Measurements from ENCODE around the gene PRKCA. TPM values are rescaled to one million over a fixed set of nuclear protein-coding genes. Genes with fewer than 3 reads are reported as not detected.
A peak's percentile ranks its signal among the peaks of the same experiment; 100 is the strongest.

The PRKCA gene
- total RNA-seq, 1 donor from 2014 or later = 14.9 TPM

DNA sequence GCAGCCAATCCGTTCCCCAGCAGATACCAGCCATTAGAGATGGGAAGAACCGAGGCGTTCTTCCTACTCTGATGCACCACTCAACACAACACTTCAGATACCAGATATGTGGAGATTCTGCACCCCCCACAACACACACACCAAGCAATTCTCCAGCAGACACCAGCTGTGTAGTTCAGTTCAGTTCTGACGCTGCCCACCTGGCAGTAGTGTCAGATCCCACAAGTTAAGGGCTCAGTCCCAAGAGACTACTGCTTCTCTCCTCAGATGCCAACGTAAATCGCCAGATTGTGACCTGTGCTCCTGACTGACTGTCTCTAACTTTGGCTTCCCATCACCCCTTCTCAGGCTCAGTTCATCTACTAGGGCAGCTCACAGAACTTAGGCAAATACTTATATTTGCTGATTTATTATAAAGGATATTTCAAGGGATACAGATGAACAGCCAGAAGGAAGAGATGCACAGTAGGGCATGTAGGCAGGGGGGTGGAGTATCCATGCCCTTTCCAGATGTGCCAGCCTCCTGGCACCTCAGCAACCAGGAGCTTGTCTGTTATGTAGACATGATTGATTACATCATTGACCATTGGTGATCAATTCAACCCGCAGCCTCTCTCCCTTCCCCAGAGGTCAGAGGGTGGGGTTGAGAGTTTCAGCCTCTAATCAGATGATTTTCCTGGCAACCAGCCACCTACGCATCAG, 110.6 kb downstream of the PRKCA start:
- no peak for DNase-seq (ENCODE audit: low spot score)

GRCh38 chr17:66413559-66414520, 111.4 kb downstream of the PRKCA start:
- no peak for DNase-seq (ENCODE audit: low spot score)

GRCh38 chr17:66414561-66415175, 112.3 kb downstream of the PRKCA start:
- DNase-seq (ENCODE audit: low spot score) = no peak

- DNase-seq (ENCODE audit: low spot score) = no peak
Observed at GRCh38 chr17:66415366-66416206, 113.2 kb downstream of the PRKCA start.

GRCh38 chr17:66416207-66416940, 114.0 kb downstream of the PRKCA start:
- no peak for DNase-seq (ENCODE audit: low spot score)

GRCh38 chr17:66417300-66417719, 114.9 kb downstream of the PRKCA start:
- DNase-seq (ENCODE audit: low spot score) = no peak

DNA sequence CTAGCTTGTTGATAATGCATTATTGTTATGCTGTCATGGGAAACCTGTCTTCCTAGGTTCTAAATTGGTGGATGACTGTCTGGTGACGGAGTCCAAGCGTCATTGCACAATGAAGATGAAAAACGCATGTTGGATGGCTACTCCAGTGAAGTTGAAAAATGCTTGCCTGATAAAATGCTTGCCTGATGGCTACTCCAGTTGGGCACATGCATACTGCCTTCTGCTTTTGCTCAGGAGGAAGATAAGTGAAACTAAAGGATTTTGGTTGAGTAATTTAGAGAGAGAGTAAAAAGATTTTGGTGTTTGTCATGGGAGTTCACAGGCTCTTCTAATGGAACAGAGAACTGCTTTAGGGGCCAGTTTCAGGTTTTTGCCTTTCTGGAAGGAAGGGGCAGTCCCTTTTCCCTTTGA, 118.6 kb downstream of the PRKCA start:
- no peak for DNase-seq (ENCODE audit: low spot score)

DNA sequence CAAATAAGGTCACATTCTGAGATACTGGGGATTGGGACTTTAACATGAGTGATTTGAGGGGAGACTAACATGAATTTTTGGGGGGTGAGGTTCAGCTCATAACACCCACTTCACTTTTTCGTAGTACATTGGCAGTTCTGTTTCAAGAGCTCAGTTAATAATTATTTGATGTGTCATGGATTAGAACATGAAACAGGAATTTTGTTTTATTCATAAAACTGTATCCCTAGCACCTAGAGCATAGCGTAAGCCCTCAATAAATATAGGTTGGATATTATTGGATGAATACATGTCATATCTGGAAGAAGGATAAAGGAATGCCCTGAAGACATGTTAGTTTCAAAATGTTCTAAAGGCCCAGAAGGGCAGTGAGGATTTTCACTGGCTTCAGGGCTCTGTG, 119.8 kb downstream of the PRKCA start:
- no peak for DNase-seq (ENCODE audit: low spot score)

- no peak for DNase-seq (ENCODE audit: low spot score)
Observed at GRCh38 chr17:66423056-66423955, 120.9 kb downstream of the PRKCA start.

DNA sequence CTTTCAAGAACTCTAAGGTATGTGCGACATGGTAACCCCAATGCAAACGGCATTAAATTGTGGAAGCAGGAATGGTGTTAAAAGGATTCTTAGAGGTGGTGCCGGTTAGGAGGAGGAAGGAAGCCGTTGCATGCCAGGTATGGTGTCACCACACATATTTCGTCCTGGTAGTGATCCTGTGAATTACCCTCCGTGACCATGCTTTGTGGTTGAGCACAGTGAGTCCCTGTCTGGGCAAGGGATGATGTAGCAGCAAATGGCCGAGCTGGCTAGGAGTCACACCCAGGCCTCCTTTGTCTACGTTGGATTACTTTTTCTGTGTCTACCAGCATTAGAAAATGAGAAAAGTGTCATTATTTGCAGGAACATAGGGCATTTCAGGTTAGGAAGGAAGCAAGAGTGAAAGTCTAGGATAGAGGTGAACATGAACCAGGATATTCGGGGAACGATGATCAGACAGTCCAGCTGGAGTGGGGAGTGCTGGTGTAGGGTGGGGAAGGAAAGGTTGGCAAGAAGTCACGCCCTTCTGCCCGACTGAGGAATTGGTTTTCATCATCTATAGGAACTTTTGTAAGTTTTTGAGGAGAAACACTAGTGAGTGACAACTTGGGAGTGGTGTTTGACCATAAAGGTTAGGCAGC, 123.5 kb downstream of the PRKCA start:
- DNase-seq (ENCODE audit: low spot score) = no peak

GRCh38 chr17:66426397-66427033, 124.1 kb downstream of the PRKCA start:
- DNase-seq (ENCODE audit: low spot score) = no peak

- no peak for DNase-seq (ENCODE audit: low spot score)
Observed at GRCh38 chr17:66427134-66427533, 124.7 kb downstream of the PRKCA start.

DNA sequence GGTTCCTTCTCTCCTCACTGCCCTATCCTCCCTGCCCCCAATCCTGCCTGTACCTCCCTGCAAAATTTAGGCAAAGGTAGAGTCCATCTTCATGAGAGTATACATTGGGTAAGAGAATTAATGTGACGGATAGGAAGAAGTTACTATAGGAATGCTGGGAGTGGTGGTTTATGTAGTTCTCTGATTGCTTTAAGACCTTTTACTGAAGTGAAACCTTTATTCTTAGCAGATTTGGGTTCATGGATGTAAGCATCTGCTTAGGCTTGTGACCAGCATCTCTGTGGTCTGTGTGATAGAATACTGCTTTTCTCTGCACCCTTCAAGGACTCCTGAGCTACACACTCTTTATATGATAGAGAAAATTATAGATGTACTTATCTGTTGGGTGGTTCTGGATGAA, 127.3 kb downstream of the PRKCA start:
- no peak for DNase-seq (ENCODE audit: low spot score)

- no peak for DNase-seq (ENCODE audit: low spot score)
Observed at GRCh38 chr17:66430846-66431795, 128.7 kb downstream of the PRKCA start.

GRCh38 chr17:66431910-66432309, 129.5 kb downstream of the PRKCA start:
- DNase-seq (ENCODE audit: low spot score) = peak; percentile 41

- no peak for DNase-seq (ENCODE audit: low spot score)
Observed at GRCh38 chr17:66432411-66432957, 130.1 kb downstream of the PRKCA start.

Data from mesenteric fat pad (tissue), 1 donor.